Right atrium auricular region (tissue), 2 donors: ENCODE data around the gene PALM2AKAP2. TPM values are rescaled to one million over a fixed set of nuclear protein-coding genes. Genes with fewer than 3 reads are reported as not detected.

ENCODE experiments used
- DNase-seq: peaks from one replicate; pipeline ENCODE4 v3.0.0-alpha.2; 2019; ENCODE audit warnings: low spot score
- H3K27ac ChIP-seq, 2 donors: fragments of 200-600 bp; sonication (generic); 1 replicate in 1 of 2; 2 replicates in 1 of 2; pipeline ENCODE4 v1.5.1; 2016 to 2019
- H3K27me3 ChIP-seq, 2 donors: fragments of 200-600 bp; sonication (generic); one replicate each; pipeline versions ENCODE4 v1.5.1 to v1.6.0; 2017 to 2019
- H3K36me3 ChIP-seq: fragments of 200-600 bp; sonication (generic); one replicate; pipeline ENCODE4 v1.5.1; 2016
- H3K4me1 ChIP-seq, 2 donors: fragments of 200-600 bp; sonication (generic); one replicate each; pipeline versions ENCODE4 v1.5.1 to v1.6.0; 2017 to 2019
- H3K4me3 ChIP-seq, 2 donors: fragments of 200-600 bp; sonication (generic); 1 replicate in 1 of 2; 2 replicates in 1 of 2; pipeline ENCODE4 v1.5.1; 2017 to 2019; ENCODE audit warnings: mild to moderate bottlenecking in 1 of 2, moderate library complexity in 1 of 2
- H3K9me3 ChIP-seq, 2 donors: fragments of 200-600 bp; sonication (generic); one replicate each; pipeline ENCODE4 v1.5.1; 2019
- total RNA-seq, 2 donors: library from RNA; depleted of rRNA; stranded (reverse); fragments of >200 nt; gene quantifications; one replicate each; pipeline ENCODE4 v1.1.0, GENCODE V29; 2016
- TF ChIP-seq, protein P1 (sequence below), 2 donors: fragments of 200-600 bp; sonication (generic); IDR thresholded peaks; one replicate each; pipeline ENCODE4 v1.5.1; 2019; ENCODE audit warnings: antibody characterized with exemption in 2 of 2

PALM2AKAP2 gene
- total RNA-seq, 2 donors from 2014 or later, result 56.6 to 61.1 TPM

- Histone ChIP-seq H3K36me3 (no peaks in the 10 kb centered on the region), H3K4me3 (no peak overlapping the region), H3K27me3 (no peaks in the 10 kb centered on the region), H3K4me1 (peaks cover 0 to 11% of the 10 kb centered on the region in 2 donors), H3K9me3 (no peaks in the 10 kb centered on the region), H3K27ac (no peak overlapping the region)
- TF ChIP-seq, protein P1, sequence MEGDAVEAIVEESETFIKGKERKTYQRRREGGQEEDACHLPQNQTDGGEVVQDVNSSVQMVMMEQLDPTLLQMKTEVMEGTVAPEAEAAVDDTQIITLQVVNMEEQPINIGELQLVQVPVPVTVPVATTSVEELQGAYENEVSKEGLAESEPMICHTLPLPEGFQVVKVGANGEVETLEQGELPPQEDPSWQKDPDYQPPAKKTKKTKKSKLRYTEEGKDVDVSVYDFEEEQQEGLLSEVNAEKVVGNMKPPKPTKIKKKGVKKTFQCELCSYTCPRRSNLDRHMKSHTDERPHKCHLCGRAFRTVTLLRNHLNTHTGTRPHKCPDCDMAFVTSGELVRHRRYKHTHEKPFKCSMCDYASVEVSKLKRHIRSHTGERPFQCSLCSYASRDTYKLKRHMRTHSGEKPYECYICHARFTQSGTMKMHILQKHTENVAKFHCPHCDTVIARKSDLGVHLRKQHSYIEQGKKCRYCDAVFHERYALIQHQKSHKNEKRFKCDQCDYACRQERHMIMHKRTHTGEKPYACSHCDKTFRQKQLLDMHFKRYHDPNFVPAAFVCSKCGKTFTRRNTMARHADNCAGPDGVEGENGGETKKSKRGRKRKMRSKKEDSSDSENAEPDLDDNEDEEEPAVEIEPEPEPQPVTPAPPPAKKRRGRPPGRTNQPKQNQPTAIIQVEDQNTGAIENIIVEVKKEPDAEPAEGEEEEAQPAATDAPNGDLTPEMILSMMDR (IDR thresholded peaks at IDR 0.05), result no peak
- no peak for DNase-seq
These were observed 40.2 kb upstream of the PALM2AKAP2 start for GRCh38 chr9:109739760-109740159.

GRCh38 chr9:109742776-109743348 lies 37.1 kb upstream of the PALM2AKAP2 start:
- no peak overlapping the region for H3K27ac ChIP-seq
- no peaks in the 10 kb centered on the region for H3K9me3 ChIP-seq
- H3K4me3 ChIP-seq, result no peak overlapping the region
- TF ChIP-seq, protein P1 (IDR thresholded peaks at IDR 0.05), result no peak
- H3K27me3 ChIP-seq, result no peaks in the 10 kb centered on the region
- H3K36me3 ChIP-seq, result no peaks in the 10 kb centered on the region
- DNase-seq, result no peak
- peaks cover 0 to 33% of the 10 kb centered on the region in 2 donors for H3K4me1 ChIP-seq

GRCh38 chr9:109743696-109744095 lies 36.3 kb upstream of the PALM2AKAP2 start:
- H3K4me3 ChIP-seq, result no peak overlapping the region
- H3K9me3 ChIP-seq, result no peaks in the 10 kb centered on the region
- no peak for DNase-seq
- peak overlapping the region in 1 of 2 donors; percentile 9 for H3K27ac ChIP-seq
- TF ChIP-seq, protein P1 (IDR thresholded peaks at IDR 0.05), result no peak
- H3K27me3 ChIP-seq, result no peaks in the 10 kb centered on the region
- H3K36me3 ChIP-seq, result no peaks in the 10 kb centered on the region
- peaks cover 0 to 33% of the 10 kb centered on the region in 2 donors for H3K4me1 ChIP-seq

- Histone ChIP-seq H3K36me3 (no peaks in the 10 kb centered on the region), H3K4me3 (no peak overlapping the region), H3K4me1 (peaks cover 0 to 33% of the 10 kb centered on the region in 2 donors), H3K27ac (peak overlapping the region; percentile 73 to 92), H3K27me3 (no peaks in the 10 kb centered on the region), H3K9me3 (no peaks in the 10 kb centered on the region)
- TF ChIP-seq, protein P1 (IDR thresholded peaks at IDR 0.05), result no peak
- DNase-seq, result peak; percentile 72
These were observed 34.4 kb upstream of the PALM2AKAP2 start for GRCh38 chr9:109745335-109746283.

DNA sequence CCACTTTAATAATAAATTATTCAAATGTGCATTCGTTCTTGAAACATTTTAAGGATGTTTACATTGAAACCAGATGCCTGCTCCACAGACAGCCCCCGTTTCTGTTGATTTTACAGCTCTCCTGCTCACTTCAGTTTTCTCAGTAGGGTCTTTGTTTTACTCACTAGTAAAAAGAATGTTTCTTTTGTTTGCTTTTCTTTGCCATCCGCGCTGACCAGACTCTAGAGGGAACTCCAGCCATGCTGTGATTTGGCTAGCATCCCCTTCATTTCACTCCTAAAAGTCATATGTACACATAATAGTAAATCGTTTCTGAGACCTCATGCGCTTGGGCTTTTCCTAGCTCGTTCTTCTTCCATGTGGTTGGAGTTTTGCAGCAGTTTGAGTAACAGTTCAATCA lies 28.7 kb upstream of the PALM2AKAP2 start:
- H3K4me3 ChIP-seq, result no peak overlapping the region
- DNase-seq, result no peak
- TF ChIP-seq, protein P1 (IDR thresholded peaks at IDR 0.05), result no peak
- no peak overlapping the region for H3K27ac ChIP-seq
- no peaks in the 10 kb centered on the region for H3K36me3 ChIP-seq
- H3K9me3 ChIP-seq, result no peaks in the 10 kb centered on the region
- peaks cover 0 to 6% of the 10 kb centered on the region in 2 donors for H3K4me1 ChIP-seq
- no peaks in the 10 kb centered on the region for H3K27me3 ChIP-seq
